Measurements from ENCODE around the gene ADAM10.

The ADAM10 gene

GRCh38 chr15:58788056-58788710, 38.7 kb upstream of the ADAM10 start:
- no peak for TF ChIP-seq ZBTB21 (tag by site-specific recombination; IDR thresholded peaks at IDR 0.05)
- no peak for TF ChIP-seq ZNF585B (tag by site-specific recombination; IDR thresholded peaks at IDR 0.05)
- TF ChIP-seq ZNF37A (tag by site-specific recombination; IDR thresholded peaks at IDR 0.05) = no peak
- TF ChIP-seq ZNF639 (tag by site-specific recombination; IDR thresholded peaks at IDR 0.05) = no peak
- no peak for TF ChIP-seq SALL2 (tag by site-specific recombination; IDR thresholded peaks at IDR 0.05; ENCODE audit: borderline replicate concordance)
- TF ChIP-seq ZNF654 (tag by site-specific recombination; IDR thresholded peaks at IDR 0.05; ENCODE audit: low read depth) = no peak
- TF ChIP-seq ZNF558 (tag by site-specific recombination; IDR thresholded peaks at IDR 0.05) = no peak
- no peak for TF ChIP-seq ZNF292 (tag by site-specific recombination; IDR thresholded peaks at IDR 0.05; ENCODE audit: borderline replicate concordance, low read depth)
- TF ChIP-seq ZXDB (tag by site-specific recombination; IDR thresholded peaks at IDR 0.05) = no peak
- no peak for TF ChIP-seq ZNF449 (tag by site-specific recombination; IDR thresholded peaks at IDR 0.05)
- TF ChIP-seq ZNF404 (tag by site-specific recombination; IDR thresholded peaks at IDR 0.05) = no peak
- no peak for TF ChIP-seq ZBTB44 (tag by site-specific recombination; IDR thresholded peaks at IDR 0.05)
- TF ChIP-seq ZNF16 (tag by site-specific recombination; IDR thresholded peaks at IDR 0.05; ENCODE audit: low read depth) = no peak
- TF ChIP-seq ZNF48 (tag by site-specific recombination; IDR thresholded peaks at IDR 0.05) = no peak
- TF ChIP-seq ELK4 (IDR thresholded peaks at IDR 0.05; ENCODE audit: borderline replicate concordance, low read depth, low read length) = no peak
- no peak for TF ChIP-seq ZNF302 (tag by site-specific recombination; IDR thresholded peaks at IDR 0.05; ENCODE audit: low read depth)
- no peaks in the 10 kb centered on the region; a peak in 1 of 3 replicates for H3K36me3 ChIP-seq (ENCODE audit: control insufficient read depth in 2 of 2, insufficient read depth in 1 of 2, low read length in 2 of 2)
- H3K27ac ChIP-seq (ENCODE audit: extremely low read depth, low read depth, low read length) = no peak overlapping the region
- POLR2A ChIA-PET = interaction anchor here (0.6 kb wide), 1 partner anchor 783 kb away, joined by 4 read pairs; no protein-coding TSS in a partner anchor
- CTCF ChIA-PET = no interaction called here
- no peaks in the 10 kb centered on the region for H3K9me3 ChIP-seq (ENCODE audit: control insufficient read depth, insufficient read depth, low read depth, low read length)
- no peaks in the 10 kb centered on the region for H3K4me1 ChIP-seq (ENCODE audit: control insufficient read depth, insufficient read depth, low read length)
- H3K4me3 ChIP-seq (ENCODE audit: low read depth, low read length) = no peak overlapping the region

GRCh38 chr15:58785355-58785754, 35.8 kb upstream of the ADAM10 start:
- Histone ChIP-seq H3K36me3 (ENCODE audit: control insufficient read depth in 2 of 2, insufficient read depth in 1 of 2, low read length in 2 of 2) (no peaks in the 10 kb centered on the region; a peak in 1 of 3 replicates), H3K4me3 (ENCODE audit: low read depth, low read length) (no peak overlapping the region), H3K4me1 (ENCODE audit: control insufficient read depth, insufficient read depth, low read length) (no peaks in the 10 kb centered on the region), H3K9me3 (ENCODE audit: control insufficient read depth, insufficient read depth, low read depth, low read length) (no peaks in the 10 kb centered on the region), H3K27ac (ENCODE audit: extremely low read depth, low read depth, low read length) (no peak overlapping the region)
- no peak for TF ChIP-seq ZNF785 (tag by site-specific recombination; IDR thresholded peaks at IDR 0.05)
- TF ChIP-seq ZNF121 (tag by site-specific recombination; IDR thresholded peaks at IDR 0.05) = no peak
- TF ChIP-seq ZNF23 (tag by site-specific recombination; IDR thresholded peaks at IDR 0.05; ENCODE audit: borderline replicate concordance) = no peak
- no peak for TF ChIP-seq KLF17 (tag by site-specific recombination; IDR thresholded peaks at IDR 0.05)
- TF ChIP-seq ZNF433 (tag by site-specific recombination; IDR thresholded peaks at IDR 0.05; ENCODE audit: low read depth) = no peak
- no peak for TF ChIP-seq ZNF394 (tag by site-specific recombination; IDR thresholded peaks at IDR 0.05; ENCODE audit: borderline replicate concordance)
- TF ChIP-seq ZNF223 (tag by site-specific recombination; IDR thresholded peaks at IDR 0.05) = no peak
- TF ChIP-seq ZNF843 (tag by site-specific recombination; IDR thresholded peaks at IDR 0.05) = no peak
- TF ChIP-seq GLI2 (tag by site-specific recombination; IDR thresholded peaks at IDR 0.05; ENCODE audit: borderline replicate concordance, low read depth) = no peak
- POLR2A ChIA-PET = no interaction called here
- CTCF ChIA-PET = no interaction called here

All from HEK293 (cell line).